Heart left ventricle (tissue), 16 donors: ENCODE data around the gene CRABP1. TPM values are rescaled to one million over a fixed set of nuclear protein-coding genes. Genes with fewer than 3 reads are reported as not detected.

Experiments used
- ATAC-seq, 4 donors: fragments of 200-7000 bp; cut with Tn5 transposase; one replicate each; pipeline ENCODE4 v1.9.1; 2020 to 2022; ENCODE audit warnings: moderate library complexity in 4 of 4, mild to moderate bottlenecking in 3 of 4, moderate number of reproducible peaks in 1 of 4
- DNase-seq, 5 donors: peaks; one replicate each; pipeline ENCODE4 v3.0.0-alpha.2; 2020
- H3K27ac ChIP-seq, 12 donors: fragments of 200-600 bp; sonication (generic) in 4 of 12; one replicate each; pipeline versions ENCODE4 v1.5.0 to v1.8.0; 2016 to 2022; ENCODE audit warnings: mild to moderate bottlenecking in 2 of 12
- H3K27me3 ChIP-seq, 9 donors: fragments of 200-600 bp; sonication (generic) in 2 of 9; one replicate each; pipeline versions ENCODE4 v1.5.1 to v1.8.0; 2016 to 2022; ENCODE audit warnings: mild to moderate bottlenecking in 3 of 9
- H3K36me3 ChIP-seq, 9 donors: fragments of 200-600 bp; sonication (generic) in 2 of 9; one replicate each; pipeline versions ENCODE4 v1.5.0 to v1.8.0; 2018 to 2022; ENCODE audit warnings: mild to moderate bottlenecking in 2 of 9
- H3K4me1 ChIP-seq, 12 donors: fragments of 200-600 bp; sonication (generic) in 4 of 12; one replicate each; pipeline versions ENCODE4 v1.5.0 to v1.8.0; 2016 to 2022; ENCODE audit warnings: mild to moderate bottlenecking in 3 of 12
- H3K4me3 ChIP-seq, 12 donors: fragments of 200-600 bp; sonication (generic) in 4 of 12; one replicate each; pipeline versions ENCODE4 v1.5.0 to v1.8.0; 2017 to 2022; ENCODE audit warnings: mild to moderate bottlenecking in 9 of 12, moderate library complexity in 4 of 12
- H3K9me3 ChIP-seq, 12 donors: fragments of 200-600 bp; sonication (generic) in 4 of 12; one replicate each; pipeline versions ENCODE4 v1.5.0 to v1.8.0; 2016 to 2022; ENCODE audit warnings: mild to moderate bottlenecking in 1 of 12
- POLR2A ChIP-seq, 2 donors: fragments of 450-650 bp; IDR thresholded peaks; one replicate each; pipeline ENCODE4 v1.6.1; 2017; ENCODE audit warnings: antibody characterized with exemption in 2 of 2, mild to moderate bottlenecking in 2 of 2, moderate library complexity in 2 of 2
- WGBS, 4 donors: extraction: QIAGEN DNeasy Blood & Tissue Kit in 2 of 4; methylation state at CpG; one replicate each; pipeline versions ENCODE4 v1.1.5 to v1.1.7; 2013 to 2018; 5-methylcytosine and 5-hydroxymethylcytosine counted together
- intact Hi-C, 10 donors: fragments of 100-400 bp; cut with DNase I; formaldehyde crosslinking; loops; one replicate each; pipeline versions ENCODE4 v1.11.1 to v1.14.2; 2022
- polyA plus RNA-seq, 2 donors: library from polyadenylated mRNA; stranded (reverse); fragments of 200-250 nt; gene quantifications; one replicate each; pipeline ENCODE4 v1.2.3, GENCODE V29; 2013
- total RNA-seq, 9 donors: library from RNA; depleted of rRNA in 2 of 9; stranded (reverse); fragments of >200 nt in 2 of 9; fragmentation: NEBNext Ultra II Directional in 3 of 9; extraction: Animal tissue kit (Norgen Biotek cat#: 25700) in 3 of 9; gene quantifications; one replicate each; pipeline versions ENCODE4 v1.1.0 to v1.2.4, GENCODE V29; 2016 to 2023
- TF ChIP-seq, protein P1 (sequence below), 12 donors: fragments of 200-600 bp; sonication (generic) in 4 of 12; IDR thresholded peaks; one replicate each; pipeline versions ENCODE4 v1.5.0 to v1.8.0; 2018 to 2022; ENCODE audit warnings: antibody characterized with exemption in 12 of 12, mild to moderate bottlenecking in 5 of 12
- donor health status: ischemic (EF 13 %, LVEDD 7.1; RV severe dilation, severe dysfunction).
- donor health status: healthy with polysubstance abuse.
- donor health status: DM: no; HTN: yes; CAD: no.
- donor health status: DM: no; HTN: no; CAD: no.
- donor health status: ischemic (EF 25% LVEDD 6.9; RV normal size, moderate dysfunction).
- donor health status: ischemic (EF 25% LVEDD 5.7; RV mildly dilated, moderate dysfunction).
- donor health status: healthy.
- donor health status: DM: yes; HTN: yes; CAD: no.
- donor health status: ischemic (EF 35%, LVEDD 5.7; RV mildly dilated, moderate dysfunction).
- donor health status: nonischemic (EF 11% LVEDD 7.7; RV severe dilation, severe dysfunction).
- donor health status: DM: yes; HTN: yes; CAD: no.
- donor health status: PGD.
- donor health status: ischemic (EF 29% LVEDD 5.4; RV normal size, mild dysfunction).
- donor health status: nonischemic (EF 23%, LVEDD 6.1; RV moderate dilation, normal function).

The CRABP1 gene
- total and polyA plus RNA-seq, 11 donors, result 0.46 TPM; not detected in 10

DNA sequence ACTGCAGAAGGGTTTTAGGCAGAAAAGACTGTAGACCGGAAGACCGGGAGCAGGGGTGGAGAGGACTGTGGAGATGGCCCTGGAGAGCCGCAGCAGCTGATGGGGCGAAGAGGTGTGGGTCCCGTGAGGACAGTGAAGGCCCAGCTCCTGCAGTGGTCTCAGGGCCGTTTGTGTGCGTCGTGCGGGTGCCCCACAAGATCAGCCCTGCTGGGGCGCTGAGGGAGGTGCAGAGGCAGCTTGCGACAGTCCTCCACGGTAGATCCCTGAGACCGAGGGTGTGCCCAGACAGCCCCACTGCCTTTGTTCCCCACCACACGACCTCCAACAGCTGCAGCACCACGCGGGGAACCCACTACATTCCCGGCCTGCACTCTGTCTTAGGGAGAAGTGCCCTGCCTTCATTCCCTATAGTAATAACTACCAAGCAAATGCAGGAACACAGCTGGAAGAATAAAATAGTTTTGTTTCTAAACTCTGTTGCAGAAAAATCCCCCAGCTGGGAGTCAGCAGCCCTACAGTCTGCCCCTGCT lies 19.0 kb upstream of the CRABP1 start:
- intact Hi-C loops, result no loop called here
- peaks cover 0 to 9% (median 0%) of the 10 kb centered on the region in 12 donors for H3K4me1 ChIP-seq
- no peak overlapping the region for H3K4me3 ChIP-seq
- 84 to 91% (median 86%) methylated on average over 15 to 17 of the region's 17 CpGs for WGBS, 4 donors
- no peak for DNase-seq
- H3K36me3 ChIP-seq, result no peaks in the 10 kb centered on the region
- H3K27ac ChIP-seq, result no peak overlapping the region
- TF ChIP-seq, protein P1, sequence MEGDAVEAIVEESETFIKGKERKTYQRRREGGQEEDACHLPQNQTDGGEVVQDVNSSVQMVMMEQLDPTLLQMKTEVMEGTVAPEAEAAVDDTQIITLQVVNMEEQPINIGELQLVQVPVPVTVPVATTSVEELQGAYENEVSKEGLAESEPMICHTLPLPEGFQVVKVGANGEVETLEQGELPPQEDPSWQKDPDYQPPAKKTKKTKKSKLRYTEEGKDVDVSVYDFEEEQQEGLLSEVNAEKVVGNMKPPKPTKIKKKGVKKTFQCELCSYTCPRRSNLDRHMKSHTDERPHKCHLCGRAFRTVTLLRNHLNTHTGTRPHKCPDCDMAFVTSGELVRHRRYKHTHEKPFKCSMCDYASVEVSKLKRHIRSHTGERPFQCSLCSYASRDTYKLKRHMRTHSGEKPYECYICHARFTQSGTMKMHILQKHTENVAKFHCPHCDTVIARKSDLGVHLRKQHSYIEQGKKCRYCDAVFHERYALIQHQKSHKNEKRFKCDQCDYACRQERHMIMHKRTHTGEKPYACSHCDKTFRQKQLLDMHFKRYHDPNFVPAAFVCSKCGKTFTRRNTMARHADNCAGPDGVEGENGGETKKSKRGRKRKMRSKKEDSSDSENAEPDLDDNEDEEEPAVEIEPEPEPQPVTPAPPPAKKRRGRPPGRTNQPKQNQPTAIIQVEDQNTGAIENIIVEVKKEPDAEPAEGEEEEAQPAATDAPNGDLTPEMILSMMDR (IDR thresholded peaks at IDR 0.05), result no peak
- TF ChIP-seq POLR2A (IDR thresholded peaks at IDR 0.05), result no peak
- H3K9me3 ChIP-seq, result no peaks in the 10 kb centered on the region
- no peaks in the 10 kb centered on the region for H3K27me3 ChIP-seq
- ATAC-seq, result no peak

DNA sequence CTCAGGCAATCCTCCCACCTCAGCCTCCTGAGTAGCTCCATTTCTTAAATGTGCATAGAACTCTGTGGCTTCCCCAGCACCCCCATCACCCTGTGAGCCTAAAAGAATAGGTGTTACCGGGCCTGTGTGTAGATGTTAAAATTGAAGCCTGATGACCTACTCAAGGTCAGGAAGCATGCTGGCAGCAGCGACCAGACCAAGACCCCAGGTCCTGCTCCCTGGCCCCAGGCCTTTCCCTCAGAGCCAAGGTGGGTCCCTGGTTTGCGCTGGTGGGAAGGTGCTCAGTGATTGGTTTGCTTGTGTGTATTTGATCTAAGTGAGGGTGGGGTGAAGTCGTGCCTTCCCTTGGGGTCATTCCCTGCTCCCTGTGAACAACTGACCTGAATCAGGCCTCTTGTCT lies 18.4 kb upstream of the CRABP1 start:
- Histone ChIP-seq H3K27ac (peak overlapping the region in 2 of 12 donors; percentile 18 to 24), H3K36me3 (no peaks in the 10 kb centered on the region), H3K9me3 (no peaks in the 10 kb centered on the region), H3K4me1 (peaks cover 0 to 9% (median 0%) of the 10 kb centered on the region in 12 donors), H3K27me3 (no peaks in the 10 kb centered on the region), H3K4me3 (no peak overlapping the region)
- intact Hi-C loops, result no loop called here
- DNase-seq (no peak), ATAC-seq (no peak)
- TF ChIP-seq, protein P1 (IDR thresholded peaks at IDR 0.05), result no peak
- TF ChIP-seq POLR2A (IDR thresholded peaks at IDR 0.05), result no peak
- 73 to 84% (median 82%) methylated on average over 4 of the region's 4 CpGs for WGBS, 4 donors

DNA sequence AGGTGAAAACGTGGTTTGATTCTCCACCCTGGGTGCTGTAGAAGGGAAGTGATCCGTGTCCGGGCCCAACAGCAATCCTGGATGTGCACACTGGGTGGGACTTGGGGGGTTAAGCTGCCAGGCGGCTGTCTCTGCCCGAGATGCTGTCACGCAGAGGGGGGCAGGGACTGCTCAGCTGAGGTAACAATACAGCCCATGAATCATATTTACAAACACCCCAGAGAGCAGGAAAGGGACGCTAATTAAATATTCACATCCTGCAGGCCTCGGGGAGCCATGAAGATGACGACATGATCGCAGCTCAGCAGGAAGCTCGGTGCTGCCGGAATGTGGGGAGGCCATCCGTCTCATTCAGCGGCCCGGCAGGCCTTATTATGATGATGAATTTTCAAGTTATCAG lies 17.9 kb upstream of the CRABP1 start:
- peaks cover 0 to 9% (median 0%) of the 10 kb centered on the region in 12 donors for H3K4me1 ChIP-seq
- peak in 3 of 4 donors; percentile 20 to 88 (median 35) for ATAC-seq
- no peaks in the 10 kb centered on the region for H3K27me3 ChIP-seq
- intact Hi-C loops, result no loop called here
- WGBS, 4 donors, result 22 to 59% (median 53%) methylated on average over 6 to 15 of the region's 15 CpGs
- TF ChIP-seq POLR2A (IDR thresholded peaks at IDR 0.05), result no peak
- TF ChIP-seq, protein P1 (IDR thresholded peaks at IDR 0.05), result no peak
- H3K9me3 ChIP-seq, result no peaks in the 10 kb centered on the region
- H3K4me3 ChIP-seq, result no peak overlapping the region
- H3K27ac ChIP-seq, result peak overlapping the region in 4 of 12 donors; percentile 18 to 56 (median 33)
- DNase-seq, result peak in 2 of 5 donors; percentile 34 to 39
- no peaks in the 10 kb centered on the region for H3K36me3 ChIP-seq

DNA sequence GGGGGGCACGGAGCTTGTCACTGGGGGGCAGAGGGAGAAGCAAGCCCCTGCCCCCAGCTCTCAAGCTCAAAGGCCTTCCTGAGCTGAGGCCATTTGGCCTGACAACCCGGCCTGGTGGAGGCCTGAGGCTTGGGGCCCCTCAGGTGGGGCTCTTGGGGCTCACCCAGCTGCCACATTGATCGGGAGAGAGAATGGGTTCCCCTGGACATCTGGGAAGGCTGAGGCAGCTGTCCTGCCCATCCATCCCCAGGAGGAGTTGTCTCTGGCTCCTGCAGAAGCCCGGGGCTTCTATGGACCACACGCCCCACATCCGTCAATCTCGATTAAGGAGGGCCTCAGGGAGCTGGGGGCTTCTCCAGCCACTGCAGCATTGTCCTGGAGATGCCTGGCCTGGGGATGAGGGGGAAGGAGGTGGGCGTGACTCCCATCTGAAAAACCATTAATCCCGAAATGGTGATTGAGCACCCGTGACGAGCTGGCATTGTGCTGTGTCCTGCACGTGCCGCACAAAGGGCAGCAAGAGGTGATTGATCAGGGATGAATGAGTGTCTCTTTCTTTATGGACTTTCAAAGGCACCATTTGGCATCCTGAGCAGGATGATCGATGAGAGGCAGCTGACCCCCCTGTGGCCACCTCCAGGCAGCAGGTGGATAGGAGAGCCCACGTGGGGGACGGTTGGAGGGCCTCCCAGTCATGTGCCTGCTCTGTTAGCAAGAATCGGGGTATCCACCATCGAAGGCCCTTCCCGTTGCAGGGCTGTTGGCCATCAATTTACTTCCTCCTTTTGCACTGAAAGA lies 17.2 kb upstream of the CRABP1 start:
- TF ChIP-seq, protein P1 (IDR thresholded peaks at IDR 0.05), result no peak
- no peak for TF ChIP-seq POLR2A (IDR thresholded peaks at IDR 0.05)
- Histone ChIP-seq H3K36me3 (no peaks in the 10 kb centered on the region), H3K4me3 (no peak overlapping the region), H3K9me3 (no peaks in the 10 kb centered on the region), H3K4me1 (peaks cover 0 to 9% (median 0%) of the 10 kb centered on the region in 12 donors), H3K27me3 (no peaks in the 10 kb centered on the region), H3K27ac (peak overlapping the region in 3 of 12 donors; percentile 19 to 56 (median 42))
- no peak for ATAC-seq
- DNase-seq, result no peak
- WGBS, 4 donors, result 81 to 86% (median 85%) methylated on average over 15 to 19 of the region's 19 CpGs
- intact Hi-C loops, result no loop called here
